ENCODE data around the gene SYPL2. TPM values are rescaled to one million over a fixed set of nuclear protein-coding genes. Genes with fewer than 3 reads are reported as not detected.
A peak's percentile ranks its signal among the peaks of the same experiment; 100 is the strongest.

SYPL2 gene
- total and polyA plus RNA-seq, 4 donors, result 0.14 to 4.7 (median 3.7) TPM

DNA sequence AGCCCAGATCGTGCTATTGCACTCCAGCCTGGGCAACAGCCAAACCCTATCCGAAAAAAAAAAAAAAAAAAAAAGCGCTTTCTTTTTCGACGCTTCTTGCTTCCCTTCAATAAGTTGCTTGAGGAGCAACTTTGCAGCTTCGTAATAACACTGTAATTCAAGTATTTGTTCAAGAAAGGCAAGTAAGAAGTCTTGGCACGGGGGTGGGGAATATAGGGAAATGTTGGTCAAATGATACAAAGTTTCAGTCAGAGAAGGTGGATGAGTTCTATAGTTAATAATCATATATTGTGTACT is 39.2 kb upstream of the SYPL2 start:
- TF ChIP-seq SP1 (IDR thresholded peaks at IDR 0.05), result no peak
- no peak for TF ChIP-seq JUND (IDR thresholded peaks at IDR 0.05)
- TF ChIP-seq GABPA (IDR thresholded peaks at IDR 0.05 in 1 of 2, conservative IDR thresholded peaks at IDR 0.05 in 1 of 2), result no peak
- TF ChIP-seq HNF4G (IDR thresholded peaks at IDR 0.05), result no peak
- no peak for TF ChIP-seq FOXA1 (IDR thresholded peaks at IDR 0.05)
- TF ChIP-seq, protein P1, sequence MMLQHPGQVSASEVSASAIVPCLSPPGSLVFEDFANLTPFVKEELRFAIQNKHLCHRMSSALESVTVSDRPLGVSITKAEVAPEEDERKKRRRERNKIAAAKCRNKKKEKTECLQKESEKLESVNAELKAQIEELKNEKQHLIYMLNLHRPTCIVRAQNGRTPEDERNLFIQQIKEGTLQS (IDR thresholded peaks at IDR 0.05), result no peak
- TF ChIP-seq, protein P2, sequence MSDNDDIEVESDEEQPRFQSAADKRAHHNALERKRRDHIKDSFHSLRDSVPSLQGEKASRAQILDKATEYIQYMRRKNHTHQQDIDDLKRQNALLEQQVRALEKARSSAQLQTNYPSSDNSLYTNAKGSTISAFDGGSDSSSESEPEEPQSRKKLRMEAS (IDR thresholded peaks at IDR 0.05), result no peak
- TF ChIP-seq HNF4A (conservative IDR thresholded peaks at IDR 0.05), result no peak
- no peak for TF ChIP-seq RXRA (IDR thresholded peaks at IDR 0.05)
- TF ChIP-seq NR2F2 (IDR thresholded peaks at IDR 0.05), result no peak
- TF ChIP-seq RAD21 (IDR thresholded peaks at IDR 0.05), result no peak
- H3K36me3 ChIP-seq (ENCODE audit: control insufficient read depth in 4 of 4, insufficient read depth in 3 of 4, low read depth in 1 of 4, low read length in 3 of 4), result no peaks in the 10 kb centered on the region
- peak overlapping the region; percentile 70 to 89 for H3K9ac ChIP-seq (ENCODE audit: low read depth in 1 of 2, low read length in 2 of 2)
- H3K27me3 ChIP-seq (ENCODE audit: control insufficient read depth in 4 of 4, insufficient read depth in 4 of 4, low read length in 3 of 4), result no peaks in the 10 kb centered on the region
- peaks cover 0 to 27% (median 18%) of the 10 kb centered on the region in 4 donors for H3K4me1 ChIP-seq (ENCODE audit: control insufficient read depth in 4 of 4, insufficient read depth in 4 of 4, low read length in 3 of 4)
- peak overlapping the region; percentile 83 to 91 for H3K27ac ChIP-seq (ENCODE audit: low read depth in 1 of 2, low read length in 2 of 2)
- DNase-seq (ENCODE audit: low spot score), result no peak
- peak overlapping the region; percentile 82 to 96 (median 89) for H3K4me3 ChIP-seq (ENCODE audit: low read depth in 1 of 3, low read length in 3 of 3)
- WGBS, result 6% methylated on average over 7 of the region's 7 CpGs
- no peaks in the 10 kb centered on the region for H3K9me3 ChIP-seq (ENCODE audit: control insufficient read depth in 4 of 4, low read length in 3 of 4)

DNA sequence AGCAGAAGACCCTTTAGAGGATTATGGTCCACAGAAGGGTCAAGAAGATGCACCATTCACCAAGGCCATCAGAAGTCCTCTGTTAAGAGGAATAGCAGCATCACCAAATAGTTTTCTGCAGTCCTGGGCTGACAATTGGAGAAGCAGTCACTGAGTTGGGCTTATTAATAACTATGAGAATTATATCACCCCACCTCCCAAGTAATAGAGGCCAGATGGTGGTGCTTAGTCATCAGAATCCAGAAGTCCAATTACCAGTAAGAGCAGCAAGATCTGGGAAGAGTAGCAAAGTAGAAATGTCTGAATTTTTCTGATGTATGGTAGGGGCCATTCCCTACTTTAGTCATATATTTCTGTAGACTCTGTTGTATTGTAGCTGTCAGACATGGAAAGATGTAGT is 34.0 kb upstream of the SYPL2 start:
- Histone ChIP-seq H3K9me3 (ENCODE audit: control insufficient read depth in 4 of 4, low read length in 3 of 4) (no peaks in the 10 kb centered on the region), H3K4me1 (ENCODE audit: control insufficient read depth in 4 of 4, insufficient read depth in 4 of 4, low read length in 3 of 4) (peaks cover 0 to 6% (median 4%) of the 10 kb centered on the region in 4 donors), H3K4me3 (ENCODE audit: low read depth in 1 of 3, low read length in 3 of 3) (no peak overlapping the region)

More for the DNA sequence above, 34.0 kb upstream of the SYPL2 start:
- no peak overlapping the region for H3K9ac ChIP-seq (ENCODE audit: low read depth in 1 of 2, low read length in 2 of 2)
- TF ChIP-seq RXRA (IDR thresholded peaks at IDR 0.05) (no peak), HNF4A (conservative IDR thresholded peaks at IDR 0.05) (no peak), YY1 (IDR thresholded peaks at IDR 0.05) (no peak), RAD21 (IDR thresholded peaks at IDR 0.05) (no peak), NR2F2 (IDR thresholded peaks at IDR 0.05) (no peak), GABPA (IDR thresholded peaks at IDR 0.05 in 1 of 2, conservative IDR thresholded peaks at IDR 0.05 in 1 of 2) (no peak), JUND (IDR thresholded peaks at IDR 0.05) (no peak), TAF1 (conservative IDR thresholded peaks at IDR 0.05) (no peak), FOXA1 (IDR thresholded peaks at IDR 0.05) (no peak), HNF4G (IDR thresholded peaks at IDR 0.05) (no peak), SP1 (IDR thresholded peaks at IDR 0.05) (no peak), FOXA2 (IDR thresholded peaks at IDR 0.05) (no peak), EGR1 (IDR thresholded peaks at IDR 0.05; ENCODE audit: low read depth in 2 of 2) (no peak)
- TF ChIP-seq, protein P3, sequence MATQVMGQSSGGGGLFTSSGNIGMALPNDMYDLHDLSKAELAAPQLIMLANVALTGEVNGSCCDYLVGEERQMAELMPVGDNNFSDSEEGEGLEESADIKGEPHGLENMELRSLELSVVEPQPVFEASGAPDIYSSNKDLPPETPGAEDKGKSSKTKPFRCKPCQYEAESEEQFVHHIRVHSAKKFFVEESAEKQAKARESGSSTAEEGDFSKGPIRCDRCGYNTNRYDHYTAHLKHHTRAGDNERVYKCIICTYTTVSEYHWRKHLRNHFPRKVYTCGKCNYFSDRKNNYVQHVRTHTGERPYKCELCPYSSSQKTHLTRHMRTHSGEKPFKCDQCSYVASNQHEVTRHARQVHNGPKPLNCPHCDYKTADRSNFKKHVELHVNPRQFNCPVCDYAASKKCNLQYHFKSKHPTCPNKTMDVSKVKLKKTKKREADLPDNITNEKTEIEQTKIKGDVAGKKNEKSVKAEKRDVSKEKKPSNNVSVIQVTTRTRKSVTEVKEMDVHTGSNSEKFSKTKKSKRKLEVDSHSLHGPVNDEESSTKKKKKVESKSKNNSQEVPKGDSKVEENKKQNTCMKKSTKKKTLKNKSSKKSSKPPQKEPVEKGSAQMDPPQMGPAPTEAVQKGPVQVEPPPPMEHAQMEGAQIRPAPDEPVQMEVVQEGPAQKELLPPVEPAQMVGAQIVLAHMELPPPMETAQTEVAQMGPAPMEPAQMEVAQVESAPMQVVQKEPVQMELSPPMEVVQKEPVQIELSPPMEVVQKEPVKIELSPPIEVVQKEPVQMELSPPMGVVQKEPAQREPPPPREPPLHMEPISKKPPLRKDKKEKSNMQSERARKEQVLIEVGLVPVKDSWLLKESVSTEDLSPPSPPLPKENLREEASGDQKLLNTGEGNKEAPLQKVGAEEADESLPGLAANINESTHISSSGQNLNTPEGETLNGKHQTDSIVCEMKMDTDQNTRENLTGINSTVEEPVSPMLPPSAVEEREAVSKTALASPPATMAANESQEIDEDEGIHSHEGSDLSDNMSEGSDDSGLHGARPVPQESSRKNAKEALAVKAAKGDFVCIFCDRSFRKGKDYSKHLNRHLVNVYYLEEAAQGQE (IDR thresholded peaks at IDR 0.05), result no peak
- TF ChIP-seq, protein P4, sequence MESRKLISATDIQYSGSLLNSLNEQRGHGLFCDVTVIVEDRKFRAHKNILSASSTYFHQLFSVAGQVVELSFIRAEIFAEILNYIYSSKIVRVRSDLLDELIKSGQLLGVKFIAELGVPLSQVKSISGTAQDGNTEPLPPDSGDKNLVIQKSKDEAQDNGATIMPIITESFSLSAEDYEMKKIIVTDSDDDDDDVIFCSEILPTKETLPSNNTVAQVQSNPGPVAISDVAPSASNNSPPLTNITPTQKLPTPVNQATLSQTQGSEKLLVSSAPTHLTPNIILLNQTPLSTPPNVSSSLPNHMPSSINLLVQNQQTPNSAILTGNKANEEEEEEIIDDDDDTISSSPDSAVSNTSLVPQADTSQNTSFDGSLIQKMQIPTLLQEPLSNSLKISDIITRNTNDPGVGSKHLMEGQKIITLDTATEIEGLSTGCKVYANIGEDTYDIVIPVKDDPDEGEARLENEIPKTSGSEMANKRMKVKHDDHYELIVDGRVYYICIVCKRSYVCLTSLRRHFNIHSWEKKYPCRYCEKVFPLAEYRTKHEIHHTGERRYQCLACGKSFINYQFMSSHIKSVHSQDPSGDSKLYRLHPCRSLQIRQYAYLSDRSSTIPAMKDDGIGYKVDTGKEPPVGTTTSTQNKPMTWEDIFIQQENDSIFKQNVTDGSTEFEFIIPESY (IDR thresholded peaks at IDR 0.05), result no peak
- TF ChIP-seq, protein P5, sequence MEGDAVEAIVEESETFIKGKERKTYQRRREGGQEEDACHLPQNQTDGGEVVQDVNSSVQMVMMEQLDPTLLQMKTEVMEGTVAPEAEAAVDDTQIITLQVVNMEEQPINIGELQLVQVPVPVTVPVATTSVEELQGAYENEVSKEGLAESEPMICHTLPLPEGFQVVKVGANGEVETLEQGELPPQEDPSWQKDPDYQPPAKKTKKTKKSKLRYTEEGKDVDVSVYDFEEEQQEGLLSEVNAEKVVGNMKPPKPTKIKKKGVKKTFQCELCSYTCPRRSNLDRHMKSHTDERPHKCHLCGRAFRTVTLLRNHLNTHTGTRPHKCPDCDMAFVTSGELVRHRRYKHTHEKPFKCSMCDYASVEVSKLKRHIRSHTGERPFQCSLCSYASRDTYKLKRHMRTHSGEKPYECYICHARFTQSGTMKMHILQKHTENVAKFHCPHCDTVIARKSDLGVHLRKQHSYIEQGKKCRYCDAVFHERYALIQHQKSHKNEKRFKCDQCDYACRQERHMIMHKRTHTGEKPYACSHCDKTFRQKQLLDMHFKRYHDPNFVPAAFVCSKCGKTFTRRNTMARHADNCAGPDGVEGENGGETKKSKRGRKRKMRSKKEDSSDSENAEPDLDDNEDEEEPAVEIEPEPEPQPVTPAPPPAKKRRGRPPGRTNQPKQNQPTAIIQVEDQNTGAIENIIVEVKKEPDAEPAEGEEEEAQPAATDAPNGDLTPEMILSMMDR (IDR thresholded peaks at IDR 0.05; ENCODE audit: low read depth, low read length, missing input control), result no peak
- TF ChIP-seq, protein P1 (IDR thresholded peaks at IDR 0.05), result no peak
- TF ChIP-seq, protein P2 (IDR thresholded peaks at IDR 0.05), result no peak
- H3K36me3 ChIP-seq (ENCODE audit: control insufficient read depth in 4 of 4, insufficient read depth in 3 of 4, low read depth in 1 of 4, low read length in 3 of 4), result no peaks in the 10 kb centered on the region
- H3K27me3 ChIP-seq (ENCODE audit: control insufficient read depth in 4 of 4, insufficient read depth in 4 of 4, low read length in 3 of 4), result no peaks in the 10 kb centered on the region
- no peak for DNase-seq (ENCODE audit: low spot score)
- H3K27ac ChIP-seq (ENCODE audit: low read depth in 1 of 2, low read length in 2 of 2), result no peak overlapping the region
